DMS153 treated with DMSO at 0.1 percent for 48 hours (cell line): ENCODE data around the gene NAA80.
A peak's percentile ranks its signal among the peaks of the same experiment; 100 is the strongest.
"Not testable (repeated sequence)": the region's sequence is repeated elsewhere in the genome, so short reads cannot be mapped to it uniquely, and the experiment has no call there.

Source experiments
- DNase-seq: peaks from one replicate; lab custom pipeline; 2025; ENCODE audit not compliant: unreplicated experiment; lab: John Stamatoyannopoulos, UW

NAA80 gene

GRCh38 chr3:50292159-50293078, 6.8 kb downstream of the NAA80 start, which contains the start of gene IFRD2:
Gene IFRD2, minus strand, starts transcription at chr3:50292429. Its CDS starts 155 bp downstream, at chr3:50292274.
- DNase-seq = peak; percentile 70

GRCh38 chr3:50290161-50290641, 9.0 kb downstream of the NAA80 start:
- no peak for DNase-seq

- DNase-seq = no peak
These were observed 10.1 kb downstream of the NAA80 start for GRCh38 chr3:50289130-50289529.

DNA sequence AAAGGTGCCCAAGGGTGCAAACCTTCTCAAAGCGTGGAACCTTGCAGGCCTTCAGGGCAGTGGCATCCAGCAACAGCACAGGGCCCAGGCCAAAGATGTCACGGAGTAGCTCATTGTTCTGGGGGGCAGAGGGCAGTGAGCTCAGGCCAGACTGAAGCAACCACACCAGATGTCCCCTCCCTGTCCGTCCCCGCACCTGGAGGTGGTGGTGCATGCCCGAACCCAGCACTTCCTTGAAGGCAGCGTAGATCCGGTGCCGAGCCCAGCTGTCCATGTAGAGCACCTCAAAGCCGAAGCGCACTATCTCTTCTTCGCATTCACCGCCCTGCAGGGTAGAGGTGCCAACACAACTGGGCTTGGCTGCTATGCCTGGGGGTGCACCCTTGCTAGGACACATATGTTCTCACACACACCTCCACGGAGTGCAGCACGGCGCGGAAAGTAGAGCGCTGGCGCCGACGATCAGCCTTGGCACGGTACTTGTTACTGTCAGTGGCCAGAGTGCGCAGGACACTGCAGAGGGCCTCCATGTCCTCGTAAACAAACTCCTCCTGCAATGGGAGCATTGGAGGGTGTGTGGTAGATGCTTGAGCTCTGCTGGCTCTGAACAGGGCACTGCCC, 10.7 kb downstream of the NAA80 start:
- no peak for DNase-seq

- DNase-seq = no peak
These were observed 11.9 kb downstream of the NAA80 start for GRCh38 chr3:50287262-50287661.

- DNase-seq = no peak
These were observed 12.6 kb downstream of the NAA80 start for GRCh38 chr3:50286322-50287227.

- DNase-seq = not testable (repeated sequence)
These were observed 15.1 kb downstream of the NAA80 start for GRCh38 chr3:50284121-50284520.

DNA sequence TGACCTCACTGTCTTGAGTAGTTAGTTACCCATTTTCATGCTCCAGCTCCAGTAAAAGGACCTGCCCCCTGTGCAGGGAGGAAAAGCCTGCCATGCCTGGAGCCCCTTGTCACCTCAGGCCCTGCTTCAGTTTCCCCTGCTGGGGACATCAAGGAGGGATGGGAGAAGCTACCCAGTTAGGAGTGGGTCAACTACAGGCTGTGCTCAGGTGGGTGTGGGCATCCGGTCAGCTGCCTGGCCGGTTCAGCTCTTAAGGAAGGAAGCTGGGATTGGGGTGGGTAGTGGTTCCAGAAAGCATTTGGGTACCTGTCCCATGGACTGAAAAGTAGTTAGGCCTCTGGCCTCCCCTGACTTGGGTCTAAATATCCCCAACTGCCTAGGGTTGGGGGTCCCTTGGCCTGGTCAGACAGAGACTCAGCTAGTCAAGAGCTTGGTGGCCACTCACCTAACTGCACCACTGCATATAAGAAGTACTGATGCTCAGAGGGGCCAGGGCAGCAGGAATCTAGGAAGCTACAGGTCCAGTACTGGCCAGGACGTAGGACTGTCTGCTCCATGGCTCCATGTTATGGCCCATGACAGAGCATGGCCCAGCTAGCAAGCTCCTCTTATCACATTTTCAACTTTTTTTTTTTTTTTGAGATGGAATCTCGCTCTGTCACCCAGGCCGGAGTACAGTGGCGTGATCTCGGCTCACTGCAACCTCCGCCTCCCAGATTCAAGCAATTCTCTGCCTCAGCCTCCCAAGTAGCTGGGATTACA, 19.8 kb downstream of the NAA80 start:
- no peak for DNase-seq

DNA sequence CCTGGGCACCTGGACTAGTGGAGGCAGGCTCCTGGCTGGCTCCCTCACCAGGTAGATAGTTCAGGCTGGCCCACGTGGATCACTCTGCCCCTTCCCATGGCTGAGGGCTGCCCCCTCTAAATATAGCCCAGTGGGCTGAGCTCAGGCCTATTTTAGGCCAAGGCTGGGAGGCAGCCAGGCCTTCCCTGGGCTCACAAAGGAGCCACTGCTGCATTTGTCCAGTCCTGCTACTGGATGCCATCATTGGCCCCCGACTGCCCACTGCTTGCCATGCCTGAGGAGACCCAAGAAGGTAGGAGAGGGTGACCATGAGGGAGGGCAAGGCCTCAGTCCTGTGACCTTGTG, 20.4 kb downstream of the NAA80 start, which contains the start of gene LSMEM2:
TSS of gene LSMEM2 (plus strand) at position 208 of the 345 bp plus-strand sequence. CDS start at position 235, 27 bp downstream.
- no peak for DNase-seq

GRCh38 chr3:50278123-50278879, 20.9 kb downstream of the NAA80 start:
- DNase-seq = no peak

GRCh38 chr3:50276762-50277101, 22.5 kb downstream of the NAA80 start:
- DNase-seq = no peak

- no peak for DNase-seq
These were observed 23.0 kb downstream of the NAA80 start for GRCh38 chr3:50275996-50276761.

- no peak for DNase-seq
These were observed 23.8 kb downstream of the NAA80 start for GRCh38 chr3:50275141-50275995.

- peak; percentile 0 for DNase-seq
These were observed 24.7 kb downstream of the NAA80 start for GRCh38 chr3:50274371-50275104.

GRCh38 chr3:50273689-50274065, 25.5 kb downstream of the NAA80 start:
- no peak for DNase-seq

- peak; percentile 33 for DNase-seq
These were observed 26.1 kb downstream of the NAA80 start for GRCh38 chr3:50272911-50273688.

- not testable (repeated sequence) for DNase-seq
These were observed 26.7 kb downstream of the NAA80 start for GRCh38 chr3:50272538-50272910.
